Stimulated activated CD8-positive, alpha-beta memory T cell treated with anti-CD3 and anti-CD28 coated beads, Interleukin-12 subunit alpha, Interleukin-12 subunit beta, amount 100 ng/mL, for 1 hour (primary cell): ENCODE results near the gene PSMB2.

Experiments
- DNase-seq: peaks from one replicate; pipeline ENCODE4 v3.0.0-alpha.2; 2020; ENCODE audit warnings: low read depth

Gene PSMB2

GRCh38 chr1:35556484-35557117, 84.7 kb downstream of the PSMB2 start:
- DNase-seq, result no peak

- DNase-seq, result no peak
Observed at GRCh38 chr1:35555601-35556477, 85.5 kb downstream of the PSMB2 start.

GRCh38 chr1:35555212-35555584, 86.1 kb downstream of the PSMB2 start:
- no peak for DNase-seq

- no peak for DNase-seq
Observed at GRCh38 chr1:35554266-35555211, 86.8 kb downstream of the PSMB2 start.

- DNase-seq, result no peak
Observed at GRCh38 chr1:35553851-35554250, 87.5 kb downstream of the PSMB2 start.
